HG02870 (cell line): ENCODE results near the gene TRIM31.
A peak's percentile ranks its signal among the peaks of the same experiment; 100 is the strongest.
"Not testable (repeated sequence)": the region's sequence is repeated elsewhere in the genome, so short reads cannot be mapped to it uniquely, and the experiment has no call there.

Experiments
- ATAC-seq: cut with Tn5 transposase; IDR thresholded peaks from one replicate; pipeline ENCODE4 v1.9.1; 2021; ENCODE audit warnings: mild to moderate bottlenecking, moderate library complexity; ENCODE audit not compliant: unreplicated experiment

The TRIM31 gene

DNA sequence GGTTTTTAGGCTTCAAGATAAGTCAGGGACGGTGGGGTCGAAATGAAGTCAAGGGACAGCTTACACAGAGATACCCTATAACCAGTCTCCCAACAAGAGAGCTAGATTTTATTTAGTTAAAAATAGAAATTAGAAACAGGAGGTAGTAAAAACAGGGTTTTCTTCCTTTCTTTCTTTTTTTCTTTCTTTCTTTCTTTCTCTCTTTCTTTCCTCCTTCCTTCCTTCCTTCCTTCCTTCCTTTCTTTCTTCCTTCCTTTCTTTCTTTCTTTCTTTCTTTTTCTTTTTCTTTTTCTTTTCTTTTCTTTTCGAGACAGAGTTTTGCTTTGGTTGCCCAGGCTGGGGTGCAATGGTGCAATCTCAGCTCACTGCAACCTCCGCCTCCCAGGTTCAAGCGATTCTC is 5.8 kb upstream of the TRIM31 start:
- not testable (repeated sequence) for ATAC-seq

DNA sequence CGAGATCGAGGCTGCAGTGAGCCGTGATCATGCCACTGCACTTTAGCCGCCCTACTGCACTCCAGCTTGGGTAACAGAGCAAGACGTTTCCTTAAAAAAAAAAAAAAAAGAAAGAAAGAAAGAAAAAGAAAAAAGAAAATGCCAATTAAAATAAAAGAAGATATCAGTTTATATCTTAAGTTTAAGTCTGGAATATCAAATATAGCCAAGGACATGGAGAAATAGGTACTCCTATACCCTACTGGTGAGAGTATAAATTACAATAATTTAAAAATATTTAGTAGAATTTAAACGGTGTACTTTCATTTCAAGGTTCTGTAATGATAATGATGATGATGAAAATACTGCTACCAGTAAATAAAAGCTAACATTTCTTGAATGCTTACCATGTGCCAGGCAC is 3.8 kb upstream of the TRIM31 start:
- no peak for ATAC-seq

DNA sequence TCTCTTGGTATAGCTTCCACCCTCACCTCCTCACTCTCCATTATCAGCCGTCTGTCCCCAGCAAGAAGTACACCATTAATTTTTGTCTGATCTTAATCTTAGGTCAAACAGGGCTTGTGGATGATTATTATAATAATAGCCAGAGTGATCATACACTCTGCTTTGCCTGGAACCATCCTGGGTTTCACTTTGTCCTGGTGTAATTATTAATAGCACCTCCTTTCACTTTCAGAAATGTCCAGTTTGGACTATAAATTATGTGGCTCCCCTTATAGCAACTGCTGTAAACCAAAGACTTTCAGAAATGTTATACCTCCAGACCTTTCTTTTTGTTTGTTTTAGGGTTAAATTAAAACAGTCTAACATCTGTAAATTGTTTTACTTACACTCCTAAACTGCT is 951 bp upstream of the TRIM31 start:
- no peak for ATAC-seq

DNA sequence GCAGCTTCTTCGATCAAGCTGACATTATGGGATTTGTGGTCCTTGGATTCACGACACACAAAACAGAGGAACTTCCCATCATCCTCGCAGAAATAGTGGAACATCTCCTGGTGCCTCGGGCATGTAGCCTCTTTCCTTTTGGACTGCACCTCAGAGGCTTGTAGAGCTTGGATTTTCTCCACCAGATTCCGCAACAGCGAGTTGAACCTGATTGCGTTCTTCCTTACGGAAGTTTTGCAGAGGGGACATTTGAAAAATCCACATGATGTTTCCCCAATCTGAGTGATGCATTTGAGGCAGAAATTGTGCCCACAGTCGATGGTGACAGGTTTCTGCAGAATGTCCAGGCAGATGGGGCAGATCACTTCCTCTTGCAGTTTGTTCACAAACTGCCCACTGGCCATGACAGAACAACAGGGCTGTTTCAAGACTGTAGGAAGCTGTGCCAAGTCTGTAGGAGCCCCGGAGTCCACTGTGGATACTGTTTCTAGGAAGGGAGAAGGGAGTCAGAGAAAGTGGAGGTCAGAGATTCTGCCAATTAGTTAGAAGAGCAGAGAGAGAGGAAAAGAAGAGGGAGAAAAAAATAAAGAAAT is 392 bp downstream of the TRIM31 start:
- ATAC-seq = no peak

DNA sequence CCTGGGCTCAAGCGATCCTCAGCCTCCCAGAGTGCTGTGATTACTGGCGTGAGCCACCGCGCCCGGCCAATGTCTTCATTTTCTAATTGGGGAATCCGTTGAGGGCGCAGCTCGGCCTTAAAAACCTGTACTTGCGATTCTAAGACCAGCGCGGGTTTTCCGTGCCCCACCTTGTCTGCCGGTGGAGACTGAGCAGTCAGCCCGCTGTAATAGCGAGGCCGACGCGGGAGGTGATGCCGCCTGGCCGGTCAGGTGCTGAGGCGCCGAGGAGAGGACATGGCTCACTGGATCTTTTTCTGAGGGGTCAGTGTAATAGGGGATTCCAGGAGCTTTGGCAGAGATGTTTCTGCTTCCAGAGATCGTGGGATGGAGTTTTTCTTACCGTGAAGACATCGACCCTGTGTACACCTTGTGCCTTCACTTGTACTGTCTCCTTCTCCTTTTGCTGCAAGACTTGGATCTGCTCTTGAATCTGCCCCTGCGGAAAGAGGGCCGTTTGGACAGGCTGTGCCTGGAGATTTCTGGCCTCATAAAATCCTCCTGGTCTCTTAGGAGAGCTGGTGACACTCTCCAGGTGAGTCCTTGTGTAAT is 1.5 kb downstream of the TRIM31 start:
- ATAC-seq = no peak

DNA sequence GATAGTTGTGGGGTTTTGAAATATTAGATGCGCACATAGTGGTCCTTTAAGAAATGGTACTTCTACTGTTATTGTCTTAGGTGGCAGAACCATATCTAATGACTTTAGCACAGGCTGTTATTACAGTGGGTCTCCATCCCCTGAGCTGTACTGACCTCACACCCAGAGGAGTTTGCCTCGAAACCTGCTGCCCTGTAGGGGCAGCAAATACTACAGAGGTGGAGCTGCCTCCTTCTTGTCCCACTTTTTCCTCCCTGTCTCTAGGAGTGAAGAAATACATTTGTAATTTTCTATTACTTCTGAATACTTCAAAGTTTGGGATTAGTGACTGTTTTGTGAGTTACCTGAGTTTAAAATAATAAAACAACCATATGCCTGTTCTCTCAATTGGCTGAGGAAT is 8.2 kb downstream of the TRIM31 start:
- no peak for ATAC-seq

DNA sequence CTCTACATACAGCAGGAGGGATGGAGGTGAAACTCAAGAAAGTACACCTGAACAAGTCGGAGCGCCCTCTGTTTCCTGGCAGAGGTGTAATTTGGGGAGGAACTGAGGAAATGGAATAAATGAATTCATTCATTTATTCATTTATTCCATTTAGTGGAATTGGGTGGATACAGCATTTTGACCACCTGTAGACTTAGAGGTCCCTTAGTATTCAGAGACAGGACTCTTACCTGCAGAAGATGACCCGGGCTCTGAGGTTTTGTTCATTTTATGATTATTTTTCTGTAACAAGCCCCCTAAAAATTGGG is 9.1 kb downstream of the TRIM31 start:
- ATAC-seq = no peak

DNA sequence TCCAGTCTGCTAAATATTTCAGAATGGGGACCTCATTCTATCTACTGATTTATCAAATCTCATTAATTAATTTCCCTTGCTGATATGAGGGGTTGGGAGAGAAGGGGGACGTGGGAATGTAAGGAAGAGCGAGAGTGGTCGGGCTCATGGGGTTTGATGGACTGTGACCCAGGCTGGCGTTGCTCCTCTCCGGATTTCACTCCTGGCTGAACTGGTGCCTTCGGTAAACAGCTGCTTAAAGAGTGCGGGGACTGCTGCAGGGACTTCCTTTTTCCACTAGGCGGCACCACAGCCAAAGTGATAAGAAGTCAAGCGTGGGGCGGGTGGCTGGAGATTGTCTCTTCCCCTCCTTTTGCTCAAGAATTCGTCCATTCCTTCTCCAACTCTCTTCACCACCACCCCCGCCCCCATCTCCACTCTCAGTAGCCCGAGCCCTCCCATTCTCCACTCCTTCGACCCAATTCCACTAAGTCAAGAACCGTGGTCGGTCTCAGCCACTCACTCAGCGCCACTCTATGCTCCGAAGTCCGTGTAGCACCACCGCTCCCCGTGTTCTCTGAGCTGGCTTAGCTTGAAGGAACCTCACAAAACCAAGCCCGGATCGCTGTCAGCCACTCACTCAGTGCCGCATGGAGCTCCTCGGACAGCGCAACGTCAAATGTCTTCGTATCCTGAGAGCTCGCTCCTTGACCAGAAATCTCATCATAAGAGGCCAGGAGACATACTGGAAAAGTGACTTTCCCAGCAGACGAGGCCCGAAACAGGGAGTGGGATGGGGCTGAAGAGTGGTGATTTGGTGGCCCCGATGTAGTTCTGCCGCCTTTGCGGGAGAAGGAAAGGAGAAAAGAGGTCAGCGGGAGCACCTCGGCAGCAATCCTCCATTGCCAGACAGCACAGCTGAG is 9.7 kb downstream of the TRIM31 start:
- peak; percentile 54 for ATAC-seq

DNA sequence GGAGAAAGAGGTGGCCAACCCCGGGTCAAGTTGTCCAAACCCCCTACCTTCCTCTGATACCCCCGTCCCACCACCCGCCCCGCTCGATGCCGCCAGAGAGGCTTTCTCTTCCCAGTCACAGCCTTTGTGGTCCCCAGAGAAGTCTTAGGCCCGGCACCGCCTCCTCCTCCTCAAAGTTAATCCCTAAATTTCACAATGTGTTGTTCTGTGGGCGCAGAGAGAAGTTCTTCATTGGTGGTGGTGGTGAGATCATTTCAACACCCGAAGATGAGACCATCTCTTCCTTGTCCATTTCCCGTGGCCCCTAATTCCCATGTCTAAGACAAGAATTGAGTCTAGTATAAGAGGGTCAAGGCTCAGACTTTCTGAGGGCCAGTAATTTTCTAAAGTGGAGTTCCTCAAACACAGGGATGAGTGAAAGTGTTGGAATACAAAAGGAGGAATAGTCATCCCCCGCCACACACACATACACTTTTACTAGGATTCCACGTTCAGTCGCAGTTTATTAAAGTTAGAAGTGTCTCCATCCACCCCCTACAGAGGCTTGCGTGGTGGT is 10.4 kb downstream of the TRIM31 start:
- ATAC-seq = no peak

DNA sequence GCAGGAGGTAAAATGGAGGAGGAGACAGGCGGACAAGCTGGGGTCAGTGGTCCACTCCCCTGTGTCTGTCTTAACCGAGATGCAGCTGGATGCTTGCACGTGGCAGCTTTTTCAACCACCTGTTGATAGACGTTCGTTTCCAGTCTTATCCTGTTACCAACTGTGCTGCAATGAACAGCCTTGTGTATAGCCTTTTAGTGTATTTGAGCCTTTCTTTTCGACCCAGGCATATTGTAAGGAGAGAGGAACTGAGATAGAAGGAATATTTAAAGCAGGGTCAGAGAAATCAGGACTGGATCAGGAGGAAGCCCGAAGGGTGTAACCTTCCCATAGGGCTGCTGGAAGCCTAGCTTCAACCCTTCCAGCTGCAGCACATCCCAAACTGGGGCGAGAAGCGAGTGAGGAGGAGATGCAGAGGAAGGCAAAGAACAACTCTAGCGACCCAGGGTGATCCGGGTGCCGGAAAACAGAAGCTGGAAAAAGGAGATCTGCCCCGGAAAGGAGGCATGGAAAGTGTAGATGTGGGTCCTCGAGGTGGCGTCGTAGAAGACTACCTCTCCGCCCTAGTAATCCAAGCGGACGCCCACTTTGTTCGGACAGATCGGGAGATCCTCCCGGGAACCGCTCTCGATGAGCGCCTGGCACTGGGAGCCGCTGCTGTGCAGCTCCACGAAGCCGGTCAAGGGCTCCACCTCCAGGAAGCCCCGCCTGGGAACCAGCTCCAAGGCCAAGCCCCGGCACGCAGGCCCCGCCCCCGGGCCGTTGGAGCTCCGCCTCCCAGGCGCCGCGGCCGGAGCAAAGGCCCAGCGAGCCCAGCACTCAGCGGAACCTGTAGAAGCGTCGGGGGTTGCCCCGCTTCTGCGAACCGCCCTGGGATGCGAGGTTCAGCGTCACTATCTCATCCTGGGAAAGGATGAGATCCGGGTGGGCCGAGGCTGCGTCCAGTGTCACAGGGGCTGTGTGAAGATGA is 11.2 kb downstream of the TRIM31 start:
- ATAC-seq = peak; percentile 59

DNA sequence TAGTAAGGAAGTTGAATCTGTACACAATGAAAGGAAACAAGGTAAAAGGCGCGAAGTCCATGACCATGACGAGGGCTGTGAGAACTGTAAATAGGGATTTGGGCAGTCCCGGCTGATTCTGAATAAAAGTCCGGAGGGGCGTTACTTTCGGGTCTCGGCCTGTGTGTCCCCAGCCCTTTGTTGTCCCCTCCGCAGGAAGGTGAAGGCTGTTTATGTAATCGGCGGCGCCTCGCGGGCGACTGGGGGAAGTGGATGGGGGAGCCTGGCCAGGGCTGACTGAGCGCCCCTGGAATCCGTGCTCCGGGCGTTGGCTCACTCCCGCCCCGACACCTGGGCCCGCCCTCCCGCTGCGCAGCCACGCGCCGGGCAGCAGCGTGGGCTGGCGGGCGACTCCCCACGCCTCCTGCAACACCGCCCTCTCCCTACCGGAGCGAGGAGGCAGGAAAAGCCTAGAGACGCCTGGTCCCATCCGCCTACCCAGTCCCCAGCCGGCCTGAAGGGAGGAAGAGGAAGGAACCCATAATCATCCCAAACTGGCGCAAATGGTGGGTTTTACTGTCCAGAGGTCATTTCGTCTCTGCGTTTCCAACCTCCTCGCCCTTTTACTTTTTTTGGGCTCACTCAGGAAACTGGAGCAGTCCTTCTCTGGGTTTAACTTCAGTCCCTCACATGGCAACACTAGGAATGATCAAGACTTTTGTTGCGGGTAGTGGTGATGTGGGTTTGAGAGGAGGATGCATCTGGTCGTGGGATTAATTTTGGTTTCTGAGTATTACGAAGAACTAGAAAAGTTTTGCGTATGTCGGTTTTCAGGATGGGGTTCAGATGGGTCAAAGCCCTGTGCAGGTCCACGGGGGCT is 12.1 kb downstream of the TRIM31 start:
- no peak for ATAC-seq

DNA sequence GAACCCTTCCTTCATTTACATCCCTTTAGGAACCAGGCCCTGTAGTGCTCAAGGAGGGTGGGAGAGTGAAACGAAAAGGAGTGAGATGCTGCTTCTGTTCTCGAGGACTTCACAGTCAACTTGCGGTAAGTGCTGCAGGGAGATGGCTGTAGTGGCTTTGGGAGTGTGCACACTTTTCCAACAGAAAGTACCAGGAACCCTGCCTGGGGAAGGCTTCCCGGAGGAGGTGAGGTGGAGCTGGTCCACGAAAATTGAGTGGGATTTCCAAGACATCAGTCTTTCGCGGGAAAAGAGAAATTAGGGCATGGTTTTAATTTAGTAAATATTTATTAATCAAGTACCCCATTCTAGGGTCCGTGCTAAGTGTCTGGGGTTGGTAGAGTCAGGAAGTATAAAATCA is 12.7 kb downstream of the TRIM31 start:
- ATAC-seq = no peak

DNA sequence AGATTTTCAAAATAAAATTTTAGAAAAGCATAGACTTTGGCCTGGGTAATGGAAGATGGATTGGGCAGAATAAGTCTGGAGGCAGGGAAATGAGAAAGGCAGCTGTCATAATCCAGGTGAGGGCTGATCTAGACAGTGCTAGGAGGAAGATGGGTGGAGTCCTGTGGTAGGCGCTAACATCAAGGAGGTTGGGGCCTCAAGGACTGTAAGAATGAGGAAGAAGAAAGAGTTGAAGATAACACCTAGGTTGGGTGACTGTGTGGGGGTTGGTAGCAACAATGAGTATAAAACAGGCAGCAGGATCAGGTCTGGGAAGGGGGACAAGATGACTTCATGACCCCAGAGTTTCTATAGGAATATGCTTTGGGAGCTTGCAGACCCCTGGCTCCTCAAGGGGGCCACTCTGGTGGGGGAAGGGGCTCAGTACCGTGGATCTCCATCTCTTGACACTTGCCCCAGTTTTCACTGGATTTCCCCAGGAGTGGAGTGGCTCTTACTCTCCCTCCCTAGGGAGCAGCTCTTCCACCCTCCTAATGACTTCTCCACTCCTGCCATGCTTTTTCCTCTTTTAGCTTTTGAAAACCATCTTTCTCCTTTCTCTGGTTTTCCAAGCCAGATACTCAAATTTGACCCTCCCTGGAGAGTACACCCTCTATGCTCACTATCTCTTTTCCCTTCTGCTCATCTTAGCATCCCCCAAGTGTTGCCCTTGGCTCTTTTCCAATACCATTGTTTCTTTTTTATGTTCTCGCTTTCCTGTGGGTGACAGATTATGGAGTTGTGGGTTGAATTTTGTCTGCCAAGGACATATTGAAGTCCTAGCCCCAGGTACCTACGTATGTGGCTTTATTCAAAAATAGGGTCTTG is 14.8 kb downstream of the TRIM31 start:
- ATAC-seq = no peak

DNA sequence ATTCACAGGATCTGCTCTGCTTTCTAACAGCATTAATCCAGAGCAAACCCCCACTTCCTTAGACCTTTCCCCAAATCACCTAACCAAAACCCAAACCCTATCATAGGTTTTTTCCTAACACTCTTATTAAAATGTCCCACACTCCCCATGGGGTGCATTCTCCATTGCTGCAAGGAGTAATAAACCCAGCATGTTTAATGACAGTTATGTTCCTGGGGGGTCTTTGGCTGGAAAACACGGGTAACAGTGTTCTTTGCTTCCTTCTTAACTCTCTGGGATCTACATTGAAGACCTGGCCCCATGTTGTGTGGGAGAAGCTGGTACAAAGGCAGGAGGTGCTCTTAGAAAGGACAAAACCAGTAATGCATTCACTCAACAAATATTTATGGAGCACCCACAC is 16.1 kb downstream of the TRIM31 start:
- ATAC-seq = no peak

DNA sequence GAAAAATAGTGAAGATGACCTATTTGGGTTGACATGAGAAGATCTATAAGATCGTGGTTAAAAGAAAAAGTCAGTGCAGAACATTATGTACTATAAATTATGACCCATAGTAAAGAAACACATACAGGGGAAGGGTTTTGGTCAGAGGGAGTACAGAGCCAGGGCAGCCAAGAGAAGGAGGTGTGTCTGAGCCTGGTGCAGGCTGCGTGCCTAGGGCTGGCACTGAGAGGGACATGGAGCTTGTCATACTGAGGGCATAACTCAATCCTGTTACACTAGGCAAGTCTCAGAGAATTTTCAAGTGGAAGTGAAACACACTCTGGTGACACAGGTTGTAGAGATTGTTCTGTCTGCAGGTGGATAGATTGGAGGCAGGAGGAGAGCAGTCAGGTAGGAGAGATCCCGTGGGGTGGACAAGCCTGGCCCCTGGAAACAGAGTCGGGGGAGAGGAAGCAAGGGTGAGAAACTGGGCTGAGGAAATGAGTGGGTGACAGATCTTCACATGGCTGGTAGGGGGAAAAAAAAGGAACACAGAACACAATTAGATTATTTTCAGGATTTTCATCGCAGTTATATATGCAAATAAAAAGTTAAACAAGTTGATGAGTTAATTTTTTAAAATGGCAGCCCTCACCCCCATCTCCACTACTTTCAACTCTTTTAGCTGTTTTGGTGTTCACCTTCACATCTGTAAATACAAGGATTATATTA is 18.8 kb downstream of the TRIM31 start:
- ATAC-seq = no peak

DNA sequence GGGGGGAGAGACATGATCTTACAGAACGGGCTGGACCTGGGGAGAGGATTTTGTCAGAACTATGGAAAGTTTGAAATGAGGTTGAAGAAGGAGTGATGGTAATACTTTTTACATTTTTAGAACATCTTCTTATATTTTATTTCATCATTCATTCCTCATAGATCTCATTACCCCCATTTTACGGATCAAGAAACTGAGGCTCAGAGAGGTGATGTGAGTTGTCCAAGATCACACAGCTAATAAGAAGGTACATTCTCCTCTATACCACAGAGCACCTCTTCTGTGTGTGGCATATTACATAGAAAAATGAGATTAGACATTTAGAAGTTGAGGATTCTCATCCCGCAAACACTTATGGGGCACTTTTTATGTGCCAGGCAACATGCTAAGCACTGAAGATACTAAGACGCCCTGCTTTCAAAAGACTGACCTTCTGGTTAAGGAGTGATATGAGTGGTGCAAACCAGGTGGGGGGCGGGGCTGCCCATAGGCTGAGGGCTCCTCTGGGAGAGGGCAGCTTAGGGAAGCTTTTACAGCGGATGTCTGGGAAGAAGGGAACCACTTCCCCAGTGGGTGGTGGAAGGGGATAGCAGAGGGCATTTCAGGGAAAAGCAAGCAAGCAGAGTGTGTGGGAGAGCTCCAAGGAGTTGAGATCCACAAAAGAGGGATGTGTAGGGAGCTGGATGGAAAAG is 19.9 kb downstream of the TRIM31 start:
- ATAC-seq = no peak

DNA sequence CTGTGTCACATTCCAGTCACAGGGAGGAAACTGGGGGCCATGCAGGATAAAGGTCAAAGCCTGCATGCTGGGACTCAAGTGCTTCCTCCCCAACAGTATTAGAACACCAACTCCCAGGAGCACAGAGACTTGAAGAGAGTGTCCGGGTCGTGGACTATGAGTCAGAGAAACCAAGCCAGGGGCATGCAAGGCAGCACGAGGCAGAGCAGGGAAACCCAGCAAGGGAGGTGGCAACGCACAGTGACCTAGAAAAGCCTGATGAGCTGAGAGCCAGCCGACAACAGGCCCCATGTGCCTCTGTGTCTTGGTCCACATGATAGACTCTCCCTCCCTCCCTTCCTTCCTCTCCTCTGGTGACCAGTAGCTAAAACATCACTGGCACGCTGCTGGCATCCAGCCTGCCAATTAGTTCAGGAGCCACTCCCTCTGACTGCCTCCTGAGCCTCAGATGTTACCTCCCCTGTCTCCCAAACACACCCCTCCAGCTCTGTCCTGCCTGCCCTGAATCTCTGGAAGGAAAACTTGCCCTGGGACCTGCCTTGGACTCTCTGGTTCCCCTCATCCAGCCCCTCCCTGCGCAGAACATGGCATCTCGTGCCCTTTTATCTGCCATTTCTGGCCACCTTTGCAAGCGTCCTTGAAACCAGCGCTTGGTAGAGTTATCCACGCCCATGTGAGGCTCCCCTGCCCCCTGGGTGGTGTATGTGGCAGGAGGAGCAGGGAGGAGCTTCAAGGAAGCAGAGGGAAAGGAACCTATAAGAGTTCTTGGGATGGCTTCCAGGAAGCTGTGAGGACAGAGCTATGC is 21.1 kb downstream of the TRIM31 start:
- ATAC-seq = no peak
